Spleen (tissue), 11 donors: ENCODE results near the gene ITPR1. TPM values are rescaled to one million over a fixed set of nuclear protein-coding genes. Genes with fewer than 3 reads are reported as not detected.
A peak's percentile ranks its signal among the peaks of the same experiment; 100 is the strongest.

Source experiments
- DNase-seq: peaks from one replicate; pipeline ENCODE4 v3.0.0-alpha.2; 2020
- H3K27ac ChIP-seq, 8 donors: fragments of 200-600 bp; sonication (generic) in 7 of 8; 1 replicate in 4 of 8; 2 replicates in 4 of 8; pipeline versions ENCODE4 v1.5.0 to v1.8.0; 2016 to 2021; ENCODE audit warnings: inconsistent platforms in 4 of 8, mild to moderate bottlenecking in 4 of 8, moderate library complexity in 1 of 8
- H3K27me3 ChIP-seq, 7 donors: fragments of 200-600 bp; sonication (generic) in 6 of 7; replicated peaks in 1 of 7; 1 replicate in 4 of 7; 2 replicates in 3 of 7; pipeline versions ENCODE4 v1.5.0 to v1.8.0; 2016 to 2021; ENCODE audit warnings: inconsistent platforms in 3 of 7, mild to moderate bottlenecking in 1 of 7
- H3K36me3 ChIP-seq, 6 donors: fragments of 200-600 bp; sonication (generic) in 5 of 6; 1 replicate in 4 of 6; 2 replicates in 2 of 6; pipeline versions ENCODE4 v1.5.0 to v1.8.0; 2016 to 2021; ENCODE audit warnings: inconsistent platforms in 2 of 6
- H3K4me1 ChIP-seq, 6 donors: fragments of 200-600 bp; sonication (generic) in 5 of 6; 1 replicate in 3 of 6; 2 replicates in 3 of 6; pipeline versions ENCODE4 v1.5.0 to v1.8.0; 2016 to 2021; ENCODE audit warnings: inconsistent platforms in 3 of 6
- H3K4me3 ChIP-seq, 8 donors: fragments of 200-600 bp; sonication (generic) in 7 of 8; 1 replicate in 4 of 8; 2 replicates in 4 of 8; pipeline versions ENCODE4 v1.5.0 to v1.8.0; 2016 to 2021; ENCODE audit warnings: inconsistent platforms in 4 of 8, mild to moderate bottlenecking in 4 of 8, moderate library complexity in 2 of 8
- H3K9me3 ChIP-seq, 8 donors: fragments of 200-600 bp; sonication (generic) in 7 of 8; 1 replicate in 4 of 8; 2 replicates in 4 of 8; pipeline versions ENCODE4 v1.5.0 to v1.8.0; 2016 to 2021; ENCODE audit warnings: inconsistent platforms in 4 of 8
- POLR2A ChIP-seq, 3 donors: fragments of 450-650 bp; IDR thresholded peaks; one replicate each; pipeline ENCODE4 v1.5.1; 2017; ENCODE audit warnings: antibody characterized with exemption in 3 of 3, mild to moderate bottlenecking in 1 of 3
- POLR2AphosphoS5 ChIP-seq, 3 donors: sonication (generic); formaldehyde crosslinking; IDR thresholded peaks; one replicate each; pipeline ENCODE4 v1.5.1; 2017; ENCODE audit warnings: antibody characterized with exemption in 3 of 3
- WGBS, 5 donors: extraction: QIAGEN DNeasy Blood & Tissue Kit in 3 of 5; methylation state at CpG; one replicate each; pipeline versions ENCODE4 v1.1.5 to v1.1.7; 2013 to 2018; 5-methylcytosine and 5-hydroxymethylcytosine counted together
- intact Hi-C: fragments of 100-400 bp; cut with DNase I; formaldehyde crosslinking; loops from one replicate; pipeline ENCODE4 v1.15.0; 2023; ENCODE audit warnings: low total_unique reads
- polyA plus RNA-seq, 3 donors: library from polyadenylated mRNA; stranded (reverse); fragments of 200-250 nt; gene quantifications; one replicate each; pipeline ENCODE4 v1.2.1, GENCODE V29; 2013
- total RNA-seq, 7 donors: library from RNA; depleted of rRNA in 3 of 7; stranded (reverse); fragments of >200 nt in 3 of 7; fragmentation: NEBNext Ultra II Directional in 4 of 7; extraction: Animal tissue kit (Norgen Biotek cat#: 25700) in 4 of 7; gene quantifications; one replicate each; pipeline versions ENCODE4 v1.1.0 to v1.2.1, GENCODE V29; 2016 to 2021
- TF ChIP-seq, protein P1 (sequence below), 11 experiments: fragments of 200-600 bp in 7 of 11; fragments of 450-650 bp in 4 of 11; sonication (generic) in 4 of 11; IDR thresholded peaks in 8 of 11; conservative IDR thresholded peaks in 3 of 11; 1 replicate in 7 of 11; 2 replicates in 4 of 11; pipeline versions ENCODE4 v1.4.0 to v1.8.0; 2016 to 2021; ENCODE audit warnings: antibody characterized with exemption in 11 of 11, inconsistent platforms in 4 of 11, mild to moderate bottlenecking in 1 of 11
- donor health status: healthy with polysubstance abuse.
- donor health status: DM: no; HTN: no; CAD: no; lungs with moderate emphysema.
- donor health status: DM: no; HTN: no; CAD: no.
- donor health status: Bipolar disorder and iron deficiency.
- donor health status: healthy.
- donor health status: DM: no; HTN: no; CAD: no.
- donor health status: DM: yes; HTN: yes; CAD: no.

ITPR1 gene
- total and polyA plus RNA-seq, 10 donors, result 17.5 to 194 (median 129) TPM

DNA sequence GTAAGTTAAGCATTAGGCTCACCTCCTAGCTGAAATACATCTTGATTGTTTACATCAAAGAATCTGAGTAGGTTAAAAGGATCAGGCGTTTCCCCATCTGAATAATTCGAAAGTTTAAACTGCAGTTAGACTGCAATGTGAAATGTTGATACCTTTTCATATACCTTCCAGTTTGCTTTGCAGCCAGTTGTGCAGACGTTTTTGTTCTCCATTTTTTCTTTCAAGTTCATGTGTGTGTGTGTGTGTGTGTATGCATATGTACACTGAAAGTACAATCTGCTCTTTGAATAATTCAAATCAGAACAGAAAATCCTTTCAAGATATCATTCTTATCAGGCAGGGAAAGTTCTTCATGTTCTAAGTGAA, 2.9 kb downstream of the ITPR1 start:
- Histone ChIP-seq H3K4me1 (peaks cover 11 to 72% (median 42%) of the 10 kb centered on the region in 6 donors), H3K36me3 (peaks cover 0 to 36% (median 6%) of the 10 kb centered on the region in 6 donors), H3K27ac (peak overlapping the region in 4 of 8 donors; percentile 81 to 89 (median 88)), H3K9me3 (no peaks in the 10 kb centered on the region), H3K4me3 (peak overlapping the region in 3 of 8 donors; percentile 96 to 98 (median 96)), H3K27me3 (no peaks in the 10 kb centered on the region)
- 42 to 63% (median 56%) methylated on average over 3 of the region's 3 CpGs for WGBS, 5 donors
- no peak for DNase-seq
- intact Hi-C loops, result no loop called here
- no peak for TF ChIP-seq POLR2A (IDR thresholded peaks at IDR 0.05)
- no peak for TF ChIP-seq POLR2AphosphoS5 (IDR thresholded peaks at IDR 0.05)
- TF ChIP-seq, protein P1, sequence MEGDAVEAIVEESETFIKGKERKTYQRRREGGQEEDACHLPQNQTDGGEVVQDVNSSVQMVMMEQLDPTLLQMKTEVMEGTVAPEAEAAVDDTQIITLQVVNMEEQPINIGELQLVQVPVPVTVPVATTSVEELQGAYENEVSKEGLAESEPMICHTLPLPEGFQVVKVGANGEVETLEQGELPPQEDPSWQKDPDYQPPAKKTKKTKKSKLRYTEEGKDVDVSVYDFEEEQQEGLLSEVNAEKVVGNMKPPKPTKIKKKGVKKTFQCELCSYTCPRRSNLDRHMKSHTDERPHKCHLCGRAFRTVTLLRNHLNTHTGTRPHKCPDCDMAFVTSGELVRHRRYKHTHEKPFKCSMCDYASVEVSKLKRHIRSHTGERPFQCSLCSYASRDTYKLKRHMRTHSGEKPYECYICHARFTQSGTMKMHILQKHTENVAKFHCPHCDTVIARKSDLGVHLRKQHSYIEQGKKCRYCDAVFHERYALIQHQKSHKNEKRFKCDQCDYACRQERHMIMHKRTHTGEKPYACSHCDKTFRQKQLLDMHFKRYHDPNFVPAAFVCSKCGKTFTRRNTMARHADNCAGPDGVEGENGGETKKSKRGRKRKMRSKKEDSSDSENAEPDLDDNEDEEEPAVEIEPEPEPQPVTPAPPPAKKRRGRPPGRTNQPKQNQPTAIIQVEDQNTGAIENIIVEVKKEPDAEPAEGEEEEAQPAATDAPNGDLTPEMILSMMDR (IDR thresholded peaks at IDR 0.05 in 8 of 11, conservative IDR thresholded peaks at IDR 0.05 in 3 of 11), result no peak

DNA sequence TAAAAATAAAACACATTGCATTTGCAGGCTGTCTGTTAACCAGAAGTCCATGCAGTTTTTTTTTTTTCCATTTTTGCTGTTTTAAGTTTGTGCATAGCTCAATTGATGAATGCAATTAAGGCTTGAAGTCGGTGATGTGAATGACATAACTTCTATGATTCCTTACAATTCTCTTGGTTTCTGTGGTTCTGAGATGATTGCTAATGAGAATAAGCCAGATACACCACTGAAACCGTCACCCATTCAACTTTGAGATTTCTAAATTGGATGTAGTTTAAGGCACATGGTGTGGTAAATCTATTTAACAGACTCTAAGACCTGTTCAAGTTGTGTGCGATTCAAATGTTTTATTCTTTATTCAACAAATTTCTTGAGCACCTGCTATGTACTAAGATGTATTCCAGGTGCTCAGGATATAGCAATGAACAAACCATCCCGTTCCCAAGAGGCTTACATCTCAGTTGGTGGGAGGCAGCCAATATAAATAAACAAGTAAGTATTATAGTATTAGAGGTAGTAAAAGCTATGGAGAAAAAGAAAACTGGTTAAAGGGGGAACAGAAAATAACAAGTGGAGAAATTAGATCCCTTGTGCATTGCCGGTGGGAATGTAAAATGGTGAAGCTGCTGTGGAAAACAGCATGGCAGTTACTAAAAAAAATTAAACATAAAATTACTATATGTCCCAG, 4.0 kb downstream of the ITPR1 start:
- Histone ChIP-seq H3K27ac (peak overlapping the region in 2 of 8 donors; percentile 89), H3K9me3 (no peaks in the 10 kb centered on the region), H3K4me3 (peak overlapping the region in 1 of 8 donors; percentile 98), H3K27me3 (no peaks in the 10 kb centered on the region), H3K4me1 (peaks cover 11 to 73% (median 36%) of the 10 kb centered on the region in 6 donors), H3K36me3 (peaks cover 0 to 47% (median 8%) of the 10 kb centered on the region in 6 donors)
- 70 to 83% (median 74%) methylated on average over 5 of the region's 5 CpGs for WGBS, 5 donors
- intact Hi-C loops, result no loop called here
- DNase-seq, result no peak
- TF ChIP-seq POLR2AphosphoS5 (IDR thresholded peaks at IDR 0.05) (no peak), POLR2A (IDR thresholded peaks at IDR 0.05) (no peak)
- TF ChIP-seq, protein P1 (IDR thresholded peaks at IDR 0.05 in 8 of 11, conservative IDR thresholded peaks at IDR 0.05 in 3 of 11), result no peak

DNA sequence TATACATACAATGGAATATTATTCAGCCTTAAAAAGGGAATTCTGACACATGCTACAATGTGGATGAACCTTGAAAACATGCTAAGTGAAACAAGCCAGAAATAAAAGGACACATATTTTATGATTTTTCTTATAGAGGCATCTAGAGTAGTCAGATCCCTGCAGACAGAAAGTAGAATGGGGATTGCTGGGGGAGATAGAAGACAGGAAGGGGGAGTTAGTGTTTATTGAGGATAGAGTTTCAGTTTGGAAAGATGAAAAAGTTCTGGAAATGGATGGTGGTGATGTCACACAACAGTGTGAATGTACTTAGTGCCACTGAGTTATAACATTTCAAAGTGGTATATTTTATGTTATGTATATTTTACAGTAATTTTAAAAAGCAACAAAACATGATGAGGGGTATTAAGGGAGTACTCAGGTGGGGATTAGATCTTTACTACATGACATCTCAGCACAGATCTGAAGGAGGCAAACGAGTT, 4.7 kb downstream of the ITPR1 start:
- DNase-seq, result no peak
- no peaks in the 10 kb centered on the region for H3K9me3 ChIP-seq
- intact Hi-C loops, result no loop called here
- peaks cover 0 to 48% (median 8%) of the 10 kb centered on the region in 6 donors for H3K36me3 ChIP-seq
- H3K27me3 ChIP-seq, result no peaks in the 10 kb centered on the region
- H3K4me3 ChIP-seq, result no peak overlapping the region
- H3K4me1 ChIP-seq, result peaks cover 11 to 76% (median 40%) of the 10 kb centered on the region in 6 donors
- peak overlapping the region in 1 of 8 donors; percentile 16 for H3K27ac ChIP-seq
- TF ChIP-seq, protein P1 (IDR thresholded peaks at IDR 0.05 in 8 of 11, conservative IDR thresholded peaks at IDR 0.05 in 3 of 11), result no peak
- TF ChIP-seq POLR2AphosphoS5 (IDR thresholded peaks at IDR 0.05) (no peak), POLR2A (IDR thresholded peaks at IDR 0.05) (no peak)
- 65 to 80% (median 70%) methylated on average over 1 of the region's 1 CpG for WGBS, 5 donors

DNA sequence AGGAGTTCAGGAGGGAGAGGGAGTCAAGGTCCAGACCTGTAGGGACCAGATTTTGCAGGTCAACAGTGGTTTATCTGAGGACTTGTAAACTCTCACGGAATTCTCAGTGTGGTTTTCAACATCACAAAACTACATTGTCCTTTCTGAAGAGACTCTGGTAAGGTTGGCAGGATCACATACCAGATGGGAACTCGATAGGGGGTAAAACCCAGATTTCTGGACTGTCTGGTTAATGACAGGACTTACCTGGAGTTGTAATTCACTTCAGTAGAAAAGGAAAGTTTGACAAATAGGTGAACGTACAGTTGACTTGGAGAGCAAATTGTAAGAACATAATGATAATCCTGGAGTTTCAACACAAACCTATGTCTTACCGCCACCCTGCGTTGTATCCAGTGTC, 5.3 kb downstream of the ITPR1 start:
- no peaks in the 10 kb centered on the region for H3K9me3 ChIP-seq
- 84 to 95% (median 86%) methylated on average over 5 of the region's 5 CpGs for WGBS, 5 donors
- no peaks in the 10 kb centered on the region for H3K27me3 ChIP-seq
- DNase-seq, result no peak
- intact Hi-C loops, result no loop called here
- peaks cover 0 to 48% (median 8%) of the 10 kb centered on the region in 6 donors for H3K36me3 ChIP-seq
- peak overlapping the region in 1 of 8 donors; percentile 16 for H3K27ac ChIP-seq
- no peak overlapping the region for H3K4me3 ChIP-seq
- TF ChIP-seq, protein P1 (IDR thresholded peaks at IDR 0.05 in 8 of 11, conservative IDR thresholded peaks at IDR 0.05 in 3 of 11), result no peak
- TF ChIP-seq POLR2A (IDR thresholded peaks at IDR 0.05) (no peak), POLR2AphosphoS5 (IDR thresholded peaks at IDR 0.05) (no peak)
- H3K4me1 ChIP-seq, result peaks cover 11 to 82% (median 46%) of the 10 kb centered on the region in 6 donors
